Muscle of leg (tissue), 11 donors: ENCODE measurements around the gene THEM5. TPM values are rescaled to one million over a fixed set of nuclear protein-coding genes. Genes with fewer than 3 reads are reported as not detected.

Experiments
- DNase-seq: peaks from one replicate; pipeline ENCODE4 v3.0.0; 2013
- H3K27ac ChIP-seq: one replicate; pipeline ENCODE4 v1.5.1; 2013; ENCODE audit warnings: mild to moderate bottlenecking, low read length, control low read depth
- H3K27me3 ChIP-seq: one replicate; pipeline ENCODE4 v1.6.1; 2013; ENCODE audit warnings: low read length; ENCODE audit not compliant: control insufficient read depth, insufficient read depth
- H3K36me3 ChIP-seq: one replicate; pipeline ENCODE4 v1.6.1; 2013; ENCODE audit warnings: low read length; ENCODE audit not compliant: control insufficient read depth, insufficient read depth
- H3K4me1 ChIP-seq: one replicate; pipeline ENCODE4 v1.6.1; 2013; ENCODE audit warnings: low read length; ENCODE audit not compliant: control insufficient read depth, insufficient read depth
- H3K4me3 ChIP-seq: one replicate; pipeline ENCODE4 v1.5.1; 2013; ENCODE audit warnings: low read length, control low read depth
- H3K9me3 ChIP-seq: replicated peaks from 2 replicates; pipeline ENCODE4 v1.6.1; 2013; ENCODE audit warnings: low read depth, low read length; ENCODE audit not compliant: control insufficient read depth
- WGBS: methylation state at CpG from one replicate; pipeline ENCODE4 v1.1.5; 2013; ENCODE audit warnings: missing lambda C conversion rate; ENCODE audit not compliant: insufficient coverage; 5-methylcytosine and 5-hydroxymethylcytosine counted together
- polyA plus RNA-seq, 8 donors: library from polyadenylated mRNA; unstranded; fragments of 120-200 nt; gene quantifications; one replicate each; pipeline versions ENCODE4 v1.2.1 to v1.2.3, GENCODE V29; 2013; ENCODE audit warnings: inconsistent platforms in 1 of 8, low replicate concordance in 1 of 8; ENCODE audit not compliant: insufficient read length in 8 of 8, insufficient read depth in 1 of 8
- total RNA-seq: library from RNA; stranded (reverse); fragments of 120-200 nt; gene quantifications from one replicate; pipeline ENCODE4 v1.2.4, GENCODE V29; 2013

The THEM5 gene
- total and polyA plus RNA-seq, 9 donors, result 0.14 to 1.7 (median 0.42) TPM; not detected in 1

- DNase-seq, result no peak
- no peak overlapping the region for H3K4me3 ChIP-seq
- WGBS, result 60% methylated on average over 1 of the region's 2 CpGs
- no peak overlapping the region for H3K27ac ChIP-seq
- no peaks in the 10 kb centered on the region for H3K36me3 ChIP-seq
- no peaks in the 10 kb centered on the region for H3K9me3 ChIP-seq
- peaks cover 50% of the 10 kb centered on the region for H3K27me3 ChIP-seq
- H3K4me1 ChIP-seq, result peaks cover 21% of the 10 kb centered on the region
Observed at GRCh38 chr1:151841141-151841540, 12.4 kb downstream of the THEM5 start.

GRCh38 chr1:151840421-151840820 is 13.1 kb downstream of the THEM5 start:
- H3K9me3 ChIP-seq, result no peaks in the 10 kb centered on the region
- DNase-seq, result no peak
- peaks cover 52% of the 10 kb centered on the region for H3K27me3 ChIP-seq
- no peak overlapping the region for H3K4me3 ChIP-seq
- H3K27ac ChIP-seq, result no peak overlapping the region
- no peaks in the 10 kb centered on the region for H3K36me3 ChIP-seq
- H3K4me1 ChIP-seq, result peaks cover 21% of the 10 kb centered on the region

DNA sequence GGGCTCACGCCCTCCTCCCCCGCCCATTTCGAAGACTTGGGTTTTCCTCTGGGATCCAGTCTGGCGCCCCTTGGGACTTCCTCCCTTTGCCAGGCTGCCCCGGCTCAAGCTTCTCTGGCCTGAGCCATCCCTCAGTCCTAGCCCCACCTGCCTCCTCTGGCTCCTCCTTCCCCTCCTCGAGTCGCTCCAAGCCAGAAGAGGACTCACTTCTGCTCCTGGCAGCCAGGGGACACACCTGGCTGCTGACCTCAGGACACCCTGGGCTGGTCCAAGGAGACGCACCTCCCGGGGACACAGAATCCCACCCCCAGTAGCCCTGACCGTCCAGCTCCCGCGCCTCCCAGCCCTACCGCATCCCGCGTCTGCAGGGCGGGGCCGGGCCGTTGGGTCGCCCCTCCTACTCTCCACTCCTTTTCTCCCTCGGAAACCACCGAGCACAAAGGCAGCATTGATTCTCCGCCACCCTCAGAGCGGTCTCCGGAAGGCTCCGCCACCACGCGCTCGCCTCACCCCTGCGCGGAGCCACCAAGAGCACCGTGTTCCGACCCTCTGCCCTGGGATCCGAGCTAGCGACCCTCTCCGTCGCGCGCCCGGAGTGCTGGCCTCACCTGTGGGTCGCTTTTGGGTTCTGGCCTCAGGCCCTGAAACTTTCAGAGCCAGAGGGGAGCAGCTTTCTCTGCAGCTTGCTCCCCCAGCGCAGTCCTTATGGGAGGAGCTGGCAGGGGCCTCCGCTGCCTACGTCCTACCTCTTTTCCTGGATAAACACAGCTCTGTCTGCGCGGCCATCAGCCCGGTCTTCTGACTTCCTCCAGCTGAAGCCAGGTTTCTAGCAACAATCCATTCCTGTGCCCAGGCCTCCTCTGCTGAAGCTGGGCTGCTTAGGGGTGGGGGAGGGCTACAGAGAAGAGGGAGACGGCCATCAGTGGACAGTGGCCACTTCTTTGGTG is 13.8 kb downstream of the THEM5 start, which contains the start of gene C2CD4D:
Gene C2CD4D (minus strand): TSS at position 364 of the 947 bp plus-strand sequence. CDS start 831 bp downstream, outside the sequence.
- DNase-seq, result no peak
- H3K27ac ChIP-seq, result no peak within 1 kb of the TSS
- peak within 1 kb of the TSS; percentile 19 for H3K4me3 ChIP-seq
- H3K4me1 ChIP-seq, result peaks cover 21% of the 10 kb centered on the region
- no peaks in the 10 kb centered on the region for H3K9me3 ChIP-seq
- 1% methylated on average over 43 of the region's 47 CpGs for WGBS
- H3K27me3 ChIP-seq, result peaks cover 56% of the 10 kb centered on the region
- H3K36me3 ChIP-seq, result no peaks in the 10 kb centered on the region

DNA sequence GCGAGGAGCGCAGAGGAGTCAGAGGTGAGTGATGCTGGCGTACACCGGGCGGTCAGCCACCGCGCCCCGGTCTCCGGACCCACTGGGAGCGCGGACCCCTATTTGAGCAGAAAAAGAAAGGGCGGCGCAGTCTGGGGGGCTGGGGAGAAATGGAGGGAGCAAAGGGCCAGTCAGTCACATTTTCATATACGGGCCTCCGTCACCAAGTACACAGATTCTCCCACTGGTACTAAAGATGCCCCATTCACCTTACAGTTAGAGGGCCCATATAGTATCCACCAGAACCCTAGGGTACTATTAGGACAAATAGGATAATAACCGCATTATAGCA is 14.5 kb downstream of the THEM5 start:
- no peaks in the 10 kb centered on the region for H3K36me3 ChIP-seq
- H3K4me3 ChIP-seq, result no peak overlapping the region
- 4% methylated on average over 12 of the region's 16 CpGs for WGBS
- H3K4me1 ChIP-seq, result peaks cover 21% of the 10 kb centered on the region
- no peak for DNase-seq
- H3K27me3 ChIP-seq, result peaks cover 54% of the 10 kb centered on the region
- no peaks in the 10 kb centered on the region for H3K9me3 ChIP-seq
- no peak overlapping the region for H3K27ac ChIP-seq

- Histone ChIP-seq H3K27ac (no peak overlapping the region), H3K36me3 (no peaks in the 10 kb centered on the region), H3K4me1 (peaks cover 22% of the 10 kb centered on the region), H3K27me3 (peaks cover 54% of the 10 kb centered on the region), H3K9me3 (no peaks in the 10 kb centered on the region), H3K4me3 (no peak overlapping the region)
- DNase-seq, result no peak
- WGBS, result under 1% methylated on average over 107 of the region's 117 CpGs
Observed at GRCh38 chr1:151838222-151839081, 15.1 kb downstream of the THEM5 start.

DNA sequence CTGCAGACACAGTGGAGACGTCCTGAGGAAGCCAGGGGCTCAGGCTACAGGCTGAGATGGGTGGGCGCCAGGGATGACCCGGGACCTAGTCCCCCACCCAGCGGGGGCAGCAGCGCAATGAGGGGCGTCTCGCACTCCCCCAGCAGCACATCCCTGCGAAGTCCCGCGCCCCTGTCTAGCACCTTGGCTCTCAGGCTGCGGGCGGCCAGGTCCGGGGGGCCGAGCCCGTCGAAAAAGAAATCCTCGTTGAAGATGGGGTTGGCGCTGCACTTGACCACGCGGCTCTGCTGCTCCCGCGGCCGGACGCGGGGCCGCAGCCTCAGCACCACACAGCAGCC is 15.7 kb downstream of the THEM5 start:
- no peak overlapping the region for H3K4me3 ChIP-seq
- H3K27ac ChIP-seq, result no peak overlapping the region

GRCh38 chr1:151837197-151837596 is 16.3 kb downstream of the THEM5 start:
- no peak for DNase-seq
- WGBS, result 80% methylated on average over 2 of the region's 3 CpGs
- Histone ChIP-seq H3K27ac (no peak overlapping the region), H3K36me3 (no peaks in the 10 kb centered on the region), H3K4me3 (no peak overlapping the region), H3K9me3 (no peaks in the 10 kb centered on the region), H3K27me3 (peaks cover 51% of the 10 kb centered on the region), H3K4me1 (peaks cover 31% of the 10 kb centered on the region)

More for the DNA sequence above, 15.7 kb downstream of the THEM5 start:
- 3% methylated on average over 26 of the region's 26 CpGs for WGBS
- H3K36me3 ChIP-seq, result no peaks in the 10 kb centered on the region
- DNase-seq, result no peak
- peaks cover 52% of the 10 kb centered on the region for H3K27me3 ChIP-seq
- H3K4me1 ChIP-seq, result peaks cover 27% of the 10 kb centered on the region
- no peaks in the 10 kb centered on the region for H3K9me3 ChIP-seq

GRCh38 chr1:151835596-151835995 is 17.9 kb downstream of the THEM5 start:
- peaks cover 44% of the 10 kb centered on the region for H3K27me3 ChIP-seq
- no peak overlapping the region for H3K27ac ChIP-seq
- peaks cover 38% of the 10 kb centered on the region for H3K4me1 ChIP-seq
- no peaks in the 10 kb centered on the region for H3K36me3 ChIP-seq
- WGBS, result no CpG with 5 or more reads among the region's 7 CpGs
- H3K9me3 ChIP-seq, result no peaks in the 10 kb centered on the region
- DNase-seq, result no peak
- no peak overlapping the region for H3K4me3 ChIP-seq

GRCh38 chr1:151834239-151834638 is 19.3 kb downstream of the THEM5 start:
- Histone ChIP-seq H3K27ac (no peak overlapping the region), H3K36me3 (no peaks in the 10 kb centered on the region), H3K9me3 (no peaks in the 10 kb centered on the region), H3K4me3 (no peak overlapping the region), H3K27me3 (peaks cover 30% of the 10 kb centered on the region), H3K4me1 (peaks cover 36% of the 10 kb centered on the region)
- no peak for DNase-seq
- whole genome bisulfite sequencing, result no CpG with 5 or more reads among the region's 3 CpGs
